GM19099 (cell line): Measurements from ENCODE around the gene SFXN2.

ENCODE experiments used
- POLR2A ChIP-seq: IDR thresholded peaks from 3 replicates; pipeline ENCODE4 v1.6.1; 2011; ENCODE audit warnings: low read depth; ENCODE audit not compliant: insufficient read length; ENCODE audit errors: extremely low read depth

Gene SFXN2

GRCh38 chr10:102785818-102786217, 71.4 kb downstream of the SFXN2 start:
- TF ChIP-seq POLR2A, result no peak

GRCh38 chr10:102791754-102792395, 77.4 kb downstream of the SFXN2 start:
- no peak for TF ChIP-seq POLR2A
